Body of pancreas (tissue), 4 donors: Measurements from ENCODE around the gene CCL16. TPM values are rescaled to one million over a fixed set of nuclear protein-coding genes. Genes with fewer than 3 reads are reported as not detected.
"Not testable (repeated sequence)": the region's sequence is repeated elsewhere in the genome, so short reads cannot be mapped to it uniquely, and the experiment has no call there.

Source experiments
- ATAC-seq: fragments of 150-250 bp; one replicate; pipeline ENCODE4 v1.9.1; 2016
- DNase-seq, 4 donors: peaks; one replicate each; pipeline ENCODE4 v3.0.0-alpha.2; 2019
- H3K27ac ChIP-seq, 4 donors: fragments of 200-600 bp; sonication (generic); 1 replicate in 3 of 4; 2 replicates in 1 of 4; pipeline versions ENCODE4 v1.5.1 to v1.6.1; 2016 to 2019; ENCODE audit warnings: mild to moderate bottlenecking in 1 of 4, mixed read lengths in 1 of 4, moderate library complexity in 1 of 4
- H3K27me3 ChIP-seq, 2 donors: fragments of 200-600 bp; sonication (generic); one replicate each; pipeline ENCODE4 v1.6.0; 2016; ENCODE audit warnings: mild to moderate bottlenecking in 1 of 2
- H3K36me3 ChIP-seq, 2 donors: fragments of 200-600 bp; sonication (generic); replicated peaks in 1 of 2; 2 replicates each; pipeline ENCODE4 v1.5.1; 2016; ENCODE audit warnings: low read depth in 2 of 2; ENCODE audit not compliant: insufficient read depth in 1 of 2
- H3K4me1 ChIP-seq: fragments of 200-600 bp; sonication (generic); one replicate; pipeline ENCODE4 v1.6.0; 2016
- H3K4me3 ChIP-seq, 2 donors: fragments of 200-600 bp; sonication (generic); 1 replicate in 1 of 2; 2 replicates in 1 of 2; pipeline ENCODE4 v1.5.1; 2016 to 2019
- H3K9me3 ChIP-seq, 3 donors: fragments of 200-600 bp; sonication (generic); 1 replicate in 2 of 3; 2 replicates in 1 of 3; pipeline ENCODE4 v1.5.1; 2016
- CTCF ChIP-seq, 7 experiments: fragments of 450-650 bp in 4 of 7; fragments of 200-600 bp in 3 of 7; sonication (generic) in 3 of 7; IDR thresholded peaks; one replicate each; pipeline ENCODE4 v1.5.1; 2016 to 2019; ENCODE audit warnings: antibody characterized with exemption in 7 of 7
- POLR2A ChIP-seq, 3 donors: fragments of 450-650 bp; IDR thresholded peaks; one replicate each; pipeline ENCODE4 v1.6.1; 2016; ENCODE audit warnings: antibody characterized with exemption in 3 of 3, mild to moderate bottlenecking in 2 of 3
- WGBS, 2 donors: methylation state at CpG; one replicate each; pipeline ENCODE4 v1.1.5; 2017; 5-methylcytosine and 5-hydroxymethylcytosine counted together
- intact Hi-C: fragments of 100-400 bp; cut with DNase I; formaldehyde crosslinking; loops from one replicate; pipeline ENCODE4 v1.15.1; 2023
- total RNA-seq, 2 donors: library from RNA; depleted of rRNA; stranded (reverse); fragments of >200 nt; gene quantifications; one replicate each; pipeline ENCODE4 v1.1.0, GENCODE V29; 2016

The CCL16 gene
- total RNA-seq, 2 donors from 2014 or later: 0.78 TPM; not detected in 1

GRCh38 chr17:35943537-35943936, 37.8 kb downstream of the CCL16 start, which contains the start of gene LYZL6:
Gene LYZL6 (minus strand): TSS chr17:35943713. CDS start chr17:35939356, 4,357 bp downstream.
- H3K4me3 ChIP-seq: no peak within 1 kb of the TSS
- H3K9me3 ChIP-seq: no peaks in the 10 kb centered on the region
- intact Hi-C loops: no loop called here
- ATAC-seq (no peak), DNase-seq (no peak)
- peaks cover 6% of the 10 kb centered on the region for H3K4me1 ChIP-seq
- no peak within 1 kb of the TSS for H3K27ac ChIP-seq
- 34 to 50% methylated on average over 1 to 2 of the region's 2 CpGs for WGBS, 2 donors
- H3K27me3 ChIP-seq: no peaks in the 10 kb centered on the region
- H3K36me3 ChIP-seq: no peaks in the 10 kb centered on the region
- TF ChIP-seq POLR2A (IDR thresholded peaks at IDR 0.05) (no peak), CTCF (IDR thresholded peaks at IDR 0.05) (no peak)

GRCh38 chr17:35942588-35943186, 38.6 kb downstream of the CCL16 start:
- TF ChIP-seq CTCF (IDR thresholded peaks at IDR 0.05): no peak
- TF ChIP-seq POLR2A (IDR thresholded peaks at IDR 0.05): no peak
- DNase-seq: peak in 1 of 4 donors; percentile 7
- Histone ChIP-seq H3K27ac (no peak overlapping the region), H3K4me3 (no peak overlapping the region), H3K4me1 (peaks cover 5% of the 10 kb centered on the region), H3K27me3 (no peaks in the 10 kb centered on the region), H3K36me3 (no peaks in the 10 kb centered on the region), H3K9me3 (no peaks in the 10 kb centered on the region)
- no peak for ATAC-seq
- intact Hi-C loops: no loop called here
- WGBS, 2 donors: 18 to 24% methylated on average over 9 of the region's 9 CpGs

GRCh38 chr17:35938492-35938891, 42.8 kb downstream of the CCL16 start:
- WGBS, 2 donors: 91 to 100% methylated on average over 3 of the region's 3 CpGs
- H3K27me3 ChIP-seq, H3K4me3 ChIP-seq, DNase-seq, H3K27ac ChIP-seq, H3K4me1 ChIP-seq, H3K9me3 ChIP-seq, ATAC-seq, H3K36me3 ChIP-seq: not testable (repeated sequence)
- intact Hi-C loops: loop anchor here (10.0 kb wide), 1 partner anchor 64 kb away; no protein-coding TSS in a partner anchor

GRCh38 chr17:35936063-35936462, 45.2 kb downstream of the CCL16 start:
- no peaks in the 10 kb centered on the region for H3K27me3 ChIP-seq
- H3K36me3 ChIP-seq: no peaks in the 10 kb centered on the region
- no peak overlapping the region for H3K27ac ChIP-seq
- ATAC-seq (no peak), DNase-seq (no peak)
- WGBS, 2 donors: 82 to 84% methylated on average over 5 of the region's 5 CpGs
- TF ChIP-seq POLR2A (IDR thresholded peaks at IDR 0.05) (no peak), CTCF (IDR thresholded peaks at IDR 0.05) (no peak)
- H3K4me3 ChIP-seq: no peak overlapping the region
- H3K4me1 ChIP-seq: no peaks in the 10 kb centered on the region
- no peaks in the 10 kb centered on the region for H3K9me3 ChIP-seq
- intact Hi-C loops: loop anchor here (10.0 kb wide), 1 partner anchor 61 kb away; no protein-coding TSS in a partner anchor

GRCh38 chr17:35934760-35935159, 46.5 kb downstream of the CCL16 start:
- TF ChIP-seq POLR2A (IDR thresholded peaks at IDR 0.05) (no peak), CTCF (IDR thresholded peaks at IDR 0.05) (no peak)
- ATAC-seq (peak; percentile 50), DNase-seq (peak; percentile 16 to 56 (median 36))
- peaks cover 10% of the 10 kb centered on the region for H3K4me1 ChIP-seq
- no peaks in the 10 kb centered on the region for H3K27me3 ChIP-seq
- no peak overlapping the region for H3K27ac ChIP-seq
- 65 to 71% methylated on average over 10 of the region's 10 CpGs for WGBS, 2 donors
- H3K9me3 ChIP-seq: no peaks in the 10 kb centered on the region
- H3K4me3 ChIP-seq: no peak overlapping the region
- no peaks in the 10 kb centered on the region for H3K36me3 ChIP-seq
- intact Hi-C loops: loop anchor here (10.0 kb wide), 1 partner anchor 60 kb away; no protein-coding TSS in a partner anchor
